GM12891 (cell line): ENCODE measurements around the gene ABHD14A.

Experiments
- PAX5 ChIP-seq: IDR thresholded peaks from 2 replicates; pipeline ENCODE4 v1.6.1; 2011; ENCODE audit warnings: low read length, moderate library complexity, mild to moderate bottlenecking; ENCODE audit not compliant: insufficient read depth, severe bottlenecking
- POLR2A ChIP-seq: IDR thresholded peaks from 2 replicates; pipeline ENCODE4 v1.6.1; 2011; ENCODE audit warnings: low read depth, low read length, control low read depth

DNA sequence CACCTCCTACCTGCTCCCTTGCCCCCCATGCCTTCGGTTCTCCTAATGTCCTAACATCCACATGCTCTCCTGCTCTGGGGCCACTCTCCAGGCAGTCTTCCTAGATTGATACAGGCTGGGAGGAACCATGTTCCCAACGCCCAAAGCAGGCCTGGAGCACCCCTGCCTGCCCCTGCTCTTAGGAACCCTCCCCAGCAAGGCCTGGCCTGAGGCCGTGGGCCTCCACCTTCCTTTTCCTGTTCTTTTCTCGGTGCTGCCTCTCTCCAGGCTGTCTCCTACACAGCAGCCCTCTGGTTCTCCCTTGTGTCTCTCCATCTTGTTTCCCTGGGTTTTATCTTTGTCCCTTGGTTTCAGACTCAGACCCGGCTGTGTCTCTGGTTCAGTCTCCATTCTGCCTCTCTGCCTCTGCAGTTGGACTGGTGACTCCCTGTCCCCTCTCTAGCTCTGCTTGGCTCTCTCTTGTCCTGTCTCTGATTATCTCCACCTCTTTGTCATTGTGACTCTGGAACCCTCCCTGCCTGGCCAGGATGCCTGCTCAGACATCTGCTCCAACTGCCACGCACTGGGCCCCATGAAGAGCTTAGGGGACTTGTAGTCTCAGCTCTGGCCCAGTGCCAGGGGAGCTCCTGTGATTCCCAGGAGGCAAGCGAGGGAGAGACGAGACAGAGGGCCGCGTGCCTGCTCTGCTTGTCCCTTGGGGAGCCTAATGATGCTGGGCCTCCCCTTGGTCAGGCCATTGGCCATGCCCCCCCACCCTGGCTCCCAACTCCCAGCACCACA, 46.8 kb downstream of the ABHD14A start:
- TF ChIP-seq POLR2A (no peak), PAX5 (no peak)
